Lung (tissue), 12 donors: ENCODE results near the gene CYBA. TPM values are rescaled to one million over a fixed set of nuclear protein-coding genes. Genes with fewer than 3 reads are reported as not detected.

ENCODE experiments used
- ATAC-seq: fragments of 200-7000 bp; cut with Tn5 transposase; one replicate; pipeline ENCODE4 v1.9.1; 2020; ENCODE audit warnings: moderate number of reproducible peaks; ENCODE audit not compliant: insufficient read depth, low FRiP score
- DNase-seq, 3 donors: peaks; one replicate each; pipeline ENCODE4 v3.0.0-alpha.2; 2013 to 2017
- H3K27ac ChIP-seq, 2 donors: one replicate each; pipeline ENCODE4 v1.5.1; 2013; ENCODE audit warnings: mild to moderate bottlenecking in 2 of 2, moderate library complexity in 2 of 2, control low read depth in 1 of 2, inconsistent platforms in 1 of 2, low read depth in 1 of 2, low read length in 1 of 2
- H3K27me3 ChIP-seq, 3 donors: one replicate each; pipeline ENCODE4 v1.5.1; 2013; ENCODE audit warnings: low read length in 2 of 3; ENCODE audit not compliant: control insufficient read depth in 3 of 3, insufficient read depth in 3 of 3
- H3K36me3 ChIP-seq, 4 donors: one replicate each; pipeline ENCODE4 v1.5.1; 2013; ENCODE audit warnings: low read length in 4 of 4, mild to moderate bottlenecking in 1 of 4, moderate library complexity in 1 of 4; ENCODE audit not compliant: control insufficient read depth in 4 of 4, insufficient read depth in 4 of 4
- H3K4me1 ChIP-seq, 5 donors: one replicate each; pipeline ENCODE4 v1.5.1; 2013; ENCODE audit warnings: low read length in 5 of 5, mild to moderate bottlenecking in 2 of 5, moderate library complexity in 1 of 5; ENCODE audit not compliant: control insufficient read depth in 5 of 5, insufficient read depth in 5 of 5
- H3K4me3 ChIP-seq: one replicate; pipeline ENCODE4 v1.5.1; 2013; ENCODE audit warnings: mild to moderate bottlenecking, control low read depth, moderate library complexity
- H3K9ac ChIP-seq, 2 donors: one replicate each; pipeline ENCODE4 v1.5.1; 2013; ENCODE audit warnings: low read length in 2 of 2, control low read depth in 1 of 2; ENCODE audit not compliant: insufficient read depth in 1 of 2
- H3K9me3 ChIP-seq, 4 donors: one replicate each; pipeline ENCODE4 v1.5.1; 2013; ENCODE audit warnings: low read length in 3 of 4, mild to moderate bottlenecking in 1 of 4, moderate library complexity in 1 of 4; ENCODE audit not compliant: control insufficient read depth in 4 of 4, insufficient read depth in 3 of 4
- CTCF ChIP-seq: IDR thresholded peaks from 2 replicates; pipeline ENCODE4 v1.5.1; 2012; ENCODE audit warnings: mild to moderate bottlenecking; ENCODE audit errors: control extremely low read depth, extremely low read depth
- WGBS, 2 donors: extraction: QIAGEN DNeasy Blood & Tissue Kit; methylation state at CpG; one replicate each; pipeline ENCODE4 v1.1.7; 2013; 5-methylcytosine and 5-hydroxymethylcytosine counted together
- polyA plus RNA-seq, 2 donors: library from polyadenylated mRNA; stranded (reverse); fragments of 200-250 nt; gene quantifications; one replicate each; pipeline ENCODE4 v1.2.1, GENCODE V29; 2013
- total RNA-seq, 2 donors: library from RNA; depleted of rRNA in 1 of 2; stranded (reverse); fragments of >200 nt in 1 of 2; gene quantifications; one replicate each; pipeline ENCODE4 v1.2.1, GENCODE V29; 2014 to 2021
- donor health status: control.
- donor health status: control.
- donor health status: Bipolar disorder and iron deficiency.
- donor health status: healthy.
- donor health status: DM: yes; HTN: yes; CAD: no.

The CYBA gene
- total and polyA plus RNA-seq, 4 donors, result 113 to 879 (median 349) TPM

- no peak overlapping the region for H3K4me3 ChIP-seq
- H3K9me3 ChIP-seq, result no peaks in the 10 kb centered on the region
- H3K27ac ChIP-seq, result no peak overlapping the region
- H3K27me3 ChIP-seq, result no peaks in the 10 kb centered on the region
- H3K36me3 ChIP-seq, result peaks cover 3 to 67% (median 16%) of the 10 kb centered on the region in 4 donors
- WGBS, 2 donors, result 72 to 76% methylated on average over 12 of the region's 12 CpGs
- H3K4me1 ChIP-seq, result no peaks in the 10 kb centered on the region
- TF ChIP-seq CTCF, result no peak
- ATAC-seq (no peak), DNase-seq (no peak)
- no peak overlapping the region for H3K9ac ChIP-seq
Measured at GRCh38 chr16:88628512-88628974, 22.3 kb downstream of the CYBA start.

GRCh38 chr16:88627531-88628411 lies 23.1 kb downstream of the CYBA start:
- WGBS, 2 donors, result 91 to 95% methylated on average over 27 of the region's 27 CpGs
- peaks cover 8 to 71% (median 24%) of the 10 kb centered on the region in 4 donors for H3K36me3 ChIP-seq
- no peaks in the 10 kb centered on the region for H3K4me1 ChIP-seq
- H3K4me3 ChIP-seq, result no peak overlapping the region
- TF ChIP-seq CTCF, result no peak
- H3K9me3 ChIP-seq, result no peaks in the 10 kb centered on the region
- no peak overlapping the region for H3K27ac ChIP-seq
- no peak for ATAC-seq
- H3K9ac ChIP-seq, result no peak overlapping the region
- H3K27me3 ChIP-seq, result no peaks in the 10 kb centered on the region
- DNase-seq, result no peak

- H3K9me3 ChIP-seq, result no peaks in the 10 kb centered on the region
- H3K9ac ChIP-seq, result no peak overlapping the region
- H3K27ac ChIP-seq, result no peak overlapping the region
- DNase-seq (no peak), ATAC-seq (no peak)
- TF ChIP-seq CTCF, result no peak
- no peaks in the 10 kb centered on the region for H3K4me1 ChIP-seq
- H3K36me3 ChIP-seq, result peaks cover 10 to 72% (median 33%) of the 10 kb centered on the region in 4 donors
- 95 to 96% methylated on average over 9 of the region's 9 CpGs for WGBS, 2 donors
- H3K27me3 ChIP-seq, result no peaks in the 10 kb centered on the region
- H3K4me3 ChIP-seq, result no peak overlapping the region
Measured at GRCh38 chr16:88626646-88627045, 24.2 kb downstream of the CYBA start.
